Spleen (tissue), 7 donors: ENCODE data around the gene PHB1.

Experiments used
- POLR2A ChIP-seq, 3 donors: fragments of 450-650 bp; IDR thresholded peaks; one replicate each; pipeline ENCODE4 v1.5.1; 2017; ENCODE audit warnings: antibody characterized with exemption in 3 of 3, mild to moderate bottlenecking in 1 of 3
- POLR2AphosphoS5 ChIP-seq, 3 donors: sonication (generic); formaldehyde crosslinking; IDR thresholded peaks; one replicate each; pipeline ENCODE4 v1.5.1; 2017; ENCODE audit warnings: antibody characterized with exemption in 3 of 3
- TF ChIP-seq, protein P1 (sequence below), 11 experiments: fragments of 200-600 bp in 7 of 11; fragments of 450-650 bp in 4 of 11; sonication (generic) in 4 of 11; IDR thresholded peaks in 8 of 11; conservative IDR thresholded peaks in 3 of 11; 1 replicate in 7 of 11; 2 replicates in 4 of 11; pipeline versions ENCODE4 v1.4.0 to v1.8.0; 2016 to 2021; ENCODE audit warnings: antibody characterized with exemption in 11 of 11, inconsistent platforms in 4 of 11, mild to moderate bottlenecking in 1 of 11
- donor health status: DM: no; HTN: no; CAD: no; lungs with moderate emphysema.
- donor health status: DM: no; HTN: no; CAD: no.
- donor health status: DM: no; HTN: no; CAD: no.

DNA sequence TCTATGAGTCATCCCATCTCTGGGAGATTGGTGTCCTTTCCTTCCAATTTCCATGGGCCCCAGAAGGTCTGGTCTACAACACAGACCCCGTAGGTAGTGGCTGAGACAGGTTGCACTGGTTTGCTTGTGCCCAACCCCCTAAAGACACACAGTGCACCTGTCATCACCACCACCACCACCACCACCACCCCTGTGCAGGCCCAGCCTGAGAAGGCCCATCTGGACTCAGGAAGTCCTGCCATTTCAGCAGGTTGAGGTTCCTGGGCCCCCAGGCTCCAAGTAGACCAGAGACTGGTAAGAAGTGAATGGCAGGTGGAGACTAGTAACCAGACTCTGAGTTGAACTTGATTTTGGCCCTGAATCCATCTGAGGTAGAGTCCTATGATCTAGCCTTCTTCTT, 25.9 kb upstream of the PHB1 start:
- TF ChIP-seq, protein P1, sequence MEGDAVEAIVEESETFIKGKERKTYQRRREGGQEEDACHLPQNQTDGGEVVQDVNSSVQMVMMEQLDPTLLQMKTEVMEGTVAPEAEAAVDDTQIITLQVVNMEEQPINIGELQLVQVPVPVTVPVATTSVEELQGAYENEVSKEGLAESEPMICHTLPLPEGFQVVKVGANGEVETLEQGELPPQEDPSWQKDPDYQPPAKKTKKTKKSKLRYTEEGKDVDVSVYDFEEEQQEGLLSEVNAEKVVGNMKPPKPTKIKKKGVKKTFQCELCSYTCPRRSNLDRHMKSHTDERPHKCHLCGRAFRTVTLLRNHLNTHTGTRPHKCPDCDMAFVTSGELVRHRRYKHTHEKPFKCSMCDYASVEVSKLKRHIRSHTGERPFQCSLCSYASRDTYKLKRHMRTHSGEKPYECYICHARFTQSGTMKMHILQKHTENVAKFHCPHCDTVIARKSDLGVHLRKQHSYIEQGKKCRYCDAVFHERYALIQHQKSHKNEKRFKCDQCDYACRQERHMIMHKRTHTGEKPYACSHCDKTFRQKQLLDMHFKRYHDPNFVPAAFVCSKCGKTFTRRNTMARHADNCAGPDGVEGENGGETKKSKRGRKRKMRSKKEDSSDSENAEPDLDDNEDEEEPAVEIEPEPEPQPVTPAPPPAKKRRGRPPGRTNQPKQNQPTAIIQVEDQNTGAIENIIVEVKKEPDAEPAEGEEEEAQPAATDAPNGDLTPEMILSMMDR (IDR thresholded peaks at IDR 0.05 in 8 of 11, conservative IDR thresholded peaks at IDR 0.05 in 3 of 11) = no peak
- TF ChIP-seq POLR2AphosphoS5 (IDR thresholded peaks at IDR 0.05) (no peak), POLR2A (IDR thresholded peaks at IDR 0.05) (no peak)
